ENCODE measurements around the gene CASS4. TPM values are rescaled to one million over a fixed set of nuclear protein-coding genes. Genes with fewer than 3 reads are reported as not detected.

The CASS4 gene
- polyA plus RNA-seq, 1 donor from 2014 or later = 0.56 TPM

GRCh38 chr20:56422076-56422823 lies 10.2 kb downstream of the CASS4 start:
- no peak for TF ChIP-seq EZH2 (IDR thresholded peaks at IDR 0.05; ENCODE audit: borderline replicate concordance, insufficient read depth, low read length, poor library complexity, severe bottlenecking)
- TF ChIP-seq, protein P1, sequence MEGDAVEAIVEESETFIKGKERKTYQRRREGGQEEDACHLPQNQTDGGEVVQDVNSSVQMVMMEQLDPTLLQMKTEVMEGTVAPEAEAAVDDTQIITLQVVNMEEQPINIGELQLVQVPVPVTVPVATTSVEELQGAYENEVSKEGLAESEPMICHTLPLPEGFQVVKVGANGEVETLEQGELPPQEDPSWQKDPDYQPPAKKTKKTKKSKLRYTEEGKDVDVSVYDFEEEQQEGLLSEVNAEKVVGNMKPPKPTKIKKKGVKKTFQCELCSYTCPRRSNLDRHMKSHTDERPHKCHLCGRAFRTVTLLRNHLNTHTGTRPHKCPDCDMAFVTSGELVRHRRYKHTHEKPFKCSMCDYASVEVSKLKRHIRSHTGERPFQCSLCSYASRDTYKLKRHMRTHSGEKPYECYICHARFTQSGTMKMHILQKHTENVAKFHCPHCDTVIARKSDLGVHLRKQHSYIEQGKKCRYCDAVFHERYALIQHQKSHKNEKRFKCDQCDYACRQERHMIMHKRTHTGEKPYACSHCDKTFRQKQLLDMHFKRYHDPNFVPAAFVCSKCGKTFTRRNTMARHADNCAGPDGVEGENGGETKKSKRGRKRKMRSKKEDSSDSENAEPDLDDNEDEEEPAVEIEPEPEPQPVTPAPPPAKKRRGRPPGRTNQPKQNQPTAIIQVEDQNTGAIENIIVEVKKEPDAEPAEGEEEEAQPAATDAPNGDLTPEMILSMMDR (IDR thresholded peaks at IDR 0.05; ENCODE audit: poor library complexity, severe bottlenecking) = no peak
- no peak for TF ChIP-seq POLR2AphosphoS5 (IDR thresholded peaks at IDR 0.05)
- no peak for TF ChIP-seq SMC3 (conservative IDR thresholded peaks at IDR 0.05; ENCODE audit: poor library complexity)
- TF ChIP-seq MXI1 (conservative IDR thresholded peaks at IDR 0.05; ENCODE audit: poor library complexity, severe bottlenecking) = no peak
- TF ChIP-seq TAF1 (IDR thresholded peaks at IDR 0.05; ENCODE audit: low read depth) = no peak
- TF ChIP-seq EP300 (conservative IDR thresholded peaks at IDR 0.05; ENCODE audit: poor library complexity, severe bottlenecking) = no peak
- TF ChIP-seq, protein P2, sequence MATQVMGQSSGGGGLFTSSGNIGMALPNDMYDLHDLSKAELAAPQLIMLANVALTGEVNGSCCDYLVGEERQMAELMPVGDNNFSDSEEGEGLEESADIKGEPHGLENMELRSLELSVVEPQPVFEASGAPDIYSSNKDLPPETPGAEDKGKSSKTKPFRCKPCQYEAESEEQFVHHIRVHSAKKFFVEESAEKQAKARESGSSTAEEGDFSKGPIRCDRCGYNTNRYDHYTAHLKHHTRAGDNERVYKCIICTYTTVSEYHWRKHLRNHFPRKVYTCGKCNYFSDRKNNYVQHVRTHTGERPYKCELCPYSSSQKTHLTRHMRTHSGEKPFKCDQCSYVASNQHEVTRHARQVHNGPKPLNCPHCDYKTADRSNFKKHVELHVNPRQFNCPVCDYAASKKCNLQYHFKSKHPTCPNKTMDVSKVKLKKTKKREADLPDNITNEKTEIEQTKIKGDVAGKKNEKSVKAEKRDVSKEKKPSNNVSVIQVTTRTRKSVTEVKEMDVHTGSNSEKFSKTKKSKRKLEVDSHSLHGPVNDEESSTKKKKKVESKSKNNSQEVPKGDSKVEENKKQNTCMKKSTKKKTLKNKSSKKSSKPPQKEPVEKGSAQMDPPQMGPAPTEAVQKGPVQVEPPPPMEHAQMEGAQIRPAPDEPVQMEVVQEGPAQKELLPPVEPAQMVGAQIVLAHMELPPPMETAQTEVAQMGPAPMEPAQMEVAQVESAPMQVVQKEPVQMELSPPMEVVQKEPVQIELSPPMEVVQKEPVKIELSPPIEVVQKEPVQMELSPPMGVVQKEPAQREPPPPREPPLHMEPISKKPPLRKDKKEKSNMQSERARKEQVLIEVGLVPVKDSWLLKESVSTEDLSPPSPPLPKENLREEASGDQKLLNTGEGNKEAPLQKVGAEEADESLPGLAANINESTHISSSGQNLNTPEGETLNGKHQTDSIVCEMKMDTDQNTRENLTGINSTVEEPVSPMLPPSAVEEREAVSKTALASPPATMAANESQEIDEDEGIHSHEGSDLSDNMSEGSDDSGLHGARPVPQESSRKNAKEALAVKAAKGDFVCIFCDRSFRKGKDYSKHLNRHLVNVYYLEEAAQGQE (IDR thresholded peaks at IDR 0.05; ENCODE audit: borderline replicate concordance) = no peak
- no peak for TF ChIP-seq RAD21 (conservative IDR thresholded peaks at IDR 0.05)
- H3K9me3 ChIP-seq (ENCODE audit: low read length) = no peaks in the 10 kb centered on the region
- H3K79me2 ChIP-seq (replicated peaks; ENCODE audit: insufficient read depth, low read length) = no peaks in the 10 kb centered on the region
- no peaks in the 10 kb centered on the region for H3K27me3 ChIP-seq (ENCODE audit: insufficient read depth, low read depth, low read length)
- H3K9ac ChIP-seq (ENCODE audit: low read length) = no peak overlapping the region
- H3F3A ChIP-seq (ENCODE audit: insufficient read depth, low read length, poor library complexity, severe bottlenecking) = no peaks in the 10 kb centered on the region
- no peak overlapping the region for H3K27ac ChIP-seq (ENCODE audit: low read length)
- no peak overlapping the region for H2AFZ ChIP-seq (ENCODE audit: low read depth, low read length)
- H3K36me3 ChIP-seq (ENCODE audit: insufficient read depth, low read length) = no peaks in the 10 kb centered on the region
- no peak overlapping the region for H3K4me2 ChIP-seq (ENCODE audit: low read length)
- no peaks in the 10 kb centered on the region for H3K9me2 ChIP-seq (ENCODE audit: insufficient read depth, low read length)
- H4K20me1 ChIP-seq (ENCODE audit: insufficient read depth) = no peaks in the 10 kb centered on the region
- no peak overlapping the region for H3K4me3 ChIP-seq (ENCODE audit: low read length)

GRCh38 chr20:56422824-56423189 lies 10.7 kb downstream of the CASS4 start:
- no peaks in the 10 kb centered on the region for H3K27me3 ChIP-seq (ENCODE audit: insufficient read depth, low read depth, low read length)
- H3K9me3 ChIP-seq (ENCODE audit: low read length) = no peaks in the 10 kb centered on the region
- no peaks in the 10 kb centered on the region for H3F3A ChIP-seq (ENCODE audit: insufficient read depth, low read length, poor library complexity, severe bottlenecking)
- H3K36me3 ChIP-seq (ENCODE audit: insufficient read depth, low read length) = no peaks in the 10 kb centered on the region
- TF ChIP-seq, protein P1 (IDR thresholded peaks at IDR 0.05; ENCODE audit: poor library complexity, severe bottlenecking) = no peak
- no peak for TF ChIP-seq EZH2 (IDR thresholded peaks at IDR 0.05; ENCODE audit: borderline replicate concordance, insufficient read depth, low read length, poor library complexity, severe bottlenecking)
- no peak for TF ChIP-seq SMC3 (conservative IDR thresholded peaks at IDR 0.05; ENCODE audit: poor library complexity)
- no peak for TF ChIP-seq RAD21 (conservative IDR thresholded peaks at IDR 0.05)
- TF ChIP-seq EP300 (conservative IDR thresholded peaks at IDR 0.05; ENCODE audit: poor library complexity, severe bottlenecking) = no peak
- no peak for TF ChIP-seq TAF1 (IDR thresholded peaks at IDR 0.05; ENCODE audit: low read depth)
- TF ChIP-seq, protein P2 (IDR thresholded peaks at IDR 0.05; ENCODE audit: borderline replicate concordance) = no peak
- TF ChIP-seq POLR2AphosphoS5 (IDR thresholded peaks at IDR 0.05) = no peak
- no peak for TF ChIP-seq MXI1 (conservative IDR thresholded peaks at IDR 0.05; ENCODE audit: poor library complexity, severe bottlenecking)
- H3K27ac ChIP-seq (ENCODE audit: low read length) = no peak overlapping the region
- no peaks in the 10 kb centered on the region for H4K20me1 ChIP-seq (ENCODE audit: insufficient read depth)
- H3K9me2 ChIP-seq (ENCODE audit: insufficient read depth, low read length) = no peaks in the 10 kb centered on the region
- no peak overlapping the region for H2AFZ ChIP-seq (ENCODE audit: low read depth, low read length)
- no peak overlapping the region for H3K9ac ChIP-seq (ENCODE audit: low read length)
- no peak overlapping the region for H3K4me3 ChIP-seq (ENCODE audit: low read length)
- no peak overlapping the region for H3K4me2 ChIP-seq (ENCODE audit: low read length)
- no peaks in the 10 kb centered on the region for H3K79me2 ChIP-seq (replicated peaks; ENCODE audit: insufficient read depth, low read length)

Measured in neural cell (in vitro differentiated cells).